MM.1S (cell line): ENCODE results near the gene FBLL1.

Experiments
- EZH2 ChIP-seq: fragments of 300-600 bp; sonication (generic); optimal IDR thresholded peaks from 2 replicates; pipeline ENCODE3; 2017; ENCODE audit warnings: low read depth, mild to moderate bottlenecking, antibody characterized with exemption, low read length, mixed read lengths
- TF ChIP-seq, protein P1 (sequence below): fragments of 300-600 bp; sonication (generic); IDR thresholded peaks from 2 replicates; pipeline ENCODE4 v1.5.1; 2016; ENCODE audit warnings: antibody characterized with exemption, low read length, mixed read lengths

DNA sequence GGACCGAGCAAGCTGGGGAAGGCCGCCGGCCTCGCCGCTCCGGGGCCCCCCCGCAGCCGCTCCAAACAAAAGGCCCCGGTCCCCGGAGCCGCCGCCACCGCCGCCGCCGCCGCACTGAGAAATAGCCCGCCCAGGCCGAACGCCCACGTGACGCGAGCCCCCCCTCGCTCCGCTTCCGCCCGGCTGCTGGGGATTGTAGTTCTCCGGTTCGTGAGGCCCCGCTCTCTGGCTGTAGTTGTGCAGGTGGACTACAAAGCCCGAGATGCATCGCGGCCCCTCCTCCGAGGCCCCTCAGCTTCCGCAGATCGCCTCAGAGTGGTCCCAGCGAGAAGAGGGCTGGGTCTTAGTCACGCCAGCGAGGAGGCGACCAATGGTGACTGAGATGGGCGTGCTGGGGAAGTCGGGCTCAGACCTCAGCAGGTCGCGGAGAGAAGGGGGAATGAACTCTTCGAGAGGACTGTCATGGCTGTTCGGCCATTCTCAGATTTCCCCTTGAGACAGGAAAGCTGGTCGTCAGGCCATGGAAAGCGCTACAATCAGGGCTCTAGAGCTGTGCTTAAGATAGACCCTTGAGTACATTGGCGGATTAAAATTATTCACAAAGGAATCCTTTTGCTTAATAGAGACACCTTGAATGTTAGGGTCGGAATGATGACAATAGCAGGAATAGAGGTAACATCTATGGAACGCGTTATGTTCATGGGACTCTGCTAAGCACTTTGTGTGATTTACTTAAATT lies 50.6 kb downstream of the FBLL1 start:
- TF ChIP-seq EZH2: no peak
- TF ChIP-seq, protein P1, sequence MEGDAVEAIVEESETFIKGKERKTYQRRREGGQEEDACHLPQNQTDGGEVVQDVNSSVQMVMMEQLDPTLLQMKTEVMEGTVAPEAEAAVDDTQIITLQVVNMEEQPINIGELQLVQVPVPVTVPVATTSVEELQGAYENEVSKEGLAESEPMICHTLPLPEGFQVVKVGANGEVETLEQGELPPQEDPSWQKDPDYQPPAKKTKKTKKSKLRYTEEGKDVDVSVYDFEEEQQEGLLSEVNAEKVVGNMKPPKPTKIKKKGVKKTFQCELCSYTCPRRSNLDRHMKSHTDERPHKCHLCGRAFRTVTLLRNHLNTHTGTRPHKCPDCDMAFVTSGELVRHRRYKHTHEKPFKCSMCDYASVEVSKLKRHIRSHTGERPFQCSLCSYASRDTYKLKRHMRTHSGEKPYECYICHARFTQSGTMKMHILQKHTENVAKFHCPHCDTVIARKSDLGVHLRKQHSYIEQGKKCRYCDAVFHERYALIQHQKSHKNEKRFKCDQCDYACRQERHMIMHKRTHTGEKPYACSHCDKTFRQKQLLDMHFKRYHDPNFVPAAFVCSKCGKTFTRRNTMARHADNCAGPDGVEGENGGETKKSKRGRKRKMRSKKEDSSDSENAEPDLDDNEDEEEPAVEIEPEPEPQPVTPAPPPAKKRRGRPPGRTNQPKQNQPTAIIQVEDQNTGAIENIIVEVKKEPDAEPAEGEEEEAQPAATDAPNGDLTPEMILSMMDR: no peak
